Ascending aorta (tissue), 2 donors: ENCODE measurements around the gene GPRC5D. TPM values are rescaled to one million over a fixed set of nuclear protein-coding genes. Genes with fewer than 3 reads are reported as not detected.

ENCODE experiments used
- DNase-seq, 2 donors: peaks; one replicate each; pipeline ENCODE4 v3.0.0-alpha.2; 2019; ENCODE audit warnings: low spot score in 2 of 2
- H3K27ac ChIP-seq, 2 donors: fragments of 200-600 bp; sonication (generic); one replicate each; pipeline ENCODE4 v1.5.1; 2016 to 2017; ENCODE audit warnings: mild to moderate bottlenecking in 1 of 2
- H3K27me3 ChIP-seq: fragments of 200-600 bp; sonication (generic); one replicate; pipeline ENCODE4 v1.5.1; 2017
- H3K36me3 ChIP-seq, 2 donors: fragments of 200-600 bp; sonication (generic); one replicate each; pipeline ENCODE4 v1.5.1; 2016
- H3K4me1 ChIP-seq, 2 donors: fragments of 200-600 bp; sonication (generic); one replicate each; pipeline ENCODE4 v1.5.1; 2016 to 2017; ENCODE audit warnings: mild to moderate bottlenecking in 1 of 2
- H3K4me3 ChIP-seq, 2 donors: fragments of 200-600 bp; sonication (generic); one replicate each; pipeline ENCODE4 v1.5.1; 2016 to 2017; ENCODE audit warnings: mild to moderate bottlenecking in 1 of 2
- H3K9me3 ChIP-seq, 2 donors: fragments of 200-600 bp; sonication (generic); one replicate each; pipeline ENCODE4 v1.5.1; 2016
- CTCF ChIP-seq, 3 experiments: fragments of 200-600 bp in 2 of 3; fragments of 450-650 bp in 1 of 3; sonication (generic) in 2 of 3; IDR thresholded peaks; one replicate each; pipeline ENCODE4 v1.5.1; 2016 to 2019; ENCODE audit warnings: antibody characterized with exemption in 3 of 3, mild to moderate bottlenecking in 1 of 3, moderate library complexity in 1 of 3
- intact Hi-C: fragments of 100-400 bp; cut with DNase I; formaldehyde crosslinking; loops from one replicate; pipeline ENCODE4 v1.15.1; 2023
- total RNA-seq: library from RNA; depleted of rRNA; stranded (reverse); fragments of >200 nt; gene quantifications from one replicate; pipeline ENCODE4 v1.1.0, GENCODE V29; 2016

The GPRC5D gene
- total RNA-seq, 1 donor from 2014 or later: not detected

- Histone ChIP-seq H3K4me3 (no peak overlapping the region), H3K27ac (no peak overlapping the region), H3K27me3 (no peaks in the 10 kb centered on the region), H3K36me3 (peaks cover 0 to 3% of the 10 kb centered on the region in 2 donors), H3K9me3 (no peaks in the 10 kb centered on the region), H3K4me1 (no peaks in the 10 kb centered on the region)
- TF ChIP-seq CTCF (IDR thresholded peaks at IDR 0.05): no peak
- DNase-seq: no peak
- intact Hi-C loops: no loop called here
Measured at GRCh38 chr12:12945591-12945990, 6.4 kb downstream of the GPRC5D start.

- no peak for DNase-seq
- Histone ChIP-seq H3K9me3 (no peaks in the 10 kb centered on the region), H3K27ac (no peak overlapping the region), H3K27me3 (no peaks in the 10 kb centered on the region), H3K4me3 (no peak overlapping the region), H3K4me1 (no peaks in the 10 kb centered on the region), H3K36me3 (no peaks in the 10 kb centered on the region)
- intact Hi-C loops: no loop called here
- no peak for TF ChIP-seq CTCF (IDR thresholded peaks at IDR 0.05)
Measured at GRCh38 chr12:12943586-12944260, 8.2 kb downstream of the GPRC5D start.

- no peaks in the 10 kb centered on the region for H3K4me1 ChIP-seq
- H3K9me3 ChIP-seq: no peaks in the 10 kb centered on the region
- no peaks in the 10 kb centered on the region for H3K36me3 ChIP-seq
- no peak for DNase-seq
- H3K27me3 ChIP-seq: no peaks in the 10 kb centered on the region
- intact Hi-C loops: no loop called here
- TF ChIP-seq CTCF (IDR thresholded peaks at IDR 0.05): no peak
- H3K27ac ChIP-seq: no peak overlapping the region
- no peak overlapping the region for H3K4me3 ChIP-seq
Measured at GRCh38 chr12:12941450-12942350, 10.3 kb downstream of the GPRC5D start.

GRCh38 chr12:12939888-12940287, 12.1 kb downstream of the GPRC5D start:
- Histone ChIP-seq H3K9me3 (no peaks in the 10 kb centered on the region), H3K4me1 (no peaks in the 10 kb centered on the region), H3K27ac (no peak overlapping the region), H3K27me3 (no peaks in the 10 kb centered on the region), H3K4me3 (no peak overlapping the region), H3K36me3 (no peaks in the 10 kb centered on the region)
- intact Hi-C loops: no loop called here
- no peak for DNase-seq
- no peak for TF ChIP-seq CTCF (IDR thresholded peaks at IDR 0.05)

GRCh38 chr12:12938541-12938940, 13.4 kb downstream of the GPRC5D start:
- intact Hi-C loops: no loop called here
- Histone ChIP-seq H3K9me3 (no peaks in the 10 kb centered on the region), H3K27me3 (no peaks in the 10 kb centered on the region), H3K36me3 (no peaks in the 10 kb centered on the region), H3K27ac (no peak overlapping the region), H3K4me1 (no peaks in the 10 kb centered on the region), H3K4me3 (no peak overlapping the region)
- TF ChIP-seq CTCF (IDR thresholded peaks at IDR 0.05): no peak
- no peak for DNase-seq
